GM12878 (cell line): Measurements from ENCODE around the gene CFAP161. TPM values are rescaled to one million over a fixed set of nuclear protein-coding genes. Genes with fewer than 3 reads are reported as not detected.

Experiments
- ATAC-seq: fragments of 200-7000 bp; cut with Tn5 transposase; 3 replicates; pipeline ENCODE4 v1.9.1; 2020; ENCODE audit warnings: mild to moderate bottlenecking, moderate library complexity
- BruUV-seq: library from RNA; stranded (reverse); fragments of 400-500 nt; replicated peaks from 2 replicates; lab custom pipeline; 2021; lab: Mats Ljungman, UMichigan
- CTCF ChIA-PET: fragments of 300-600 bp; sonication (Branson Sonifier 250); formaldehyde crosslinking; extraction: SDS; loops from one replicate; lab custom pipeline; 2021; ENCODE audit warnings: inconsistent platforms; lab: Yijun Ruan, JAX
- POLR2A ChIA-PET: fragments of 350-600 bp; formaldehyde crosslinking; extraction: SDS; loops from one replicate; lab custom pipeline; 2021; ENCODE audit warnings: inconsistent platforms; lab: Charles Lee
- RAD21 ChIA-PET: fragments of 300-600 bp; sonication (Branson Sonifier 250); formaldehyde crosslinking; loops from one replicate; lab custom pipeline; 2023; ENCODE audit warnings: antibody characterized with exemption; ENCODE audit not compliant: unreplicated experiment; lab: Charles Lee
- SMC1A ChIA-PET: fragments of 300-600 bp; sonication (Branson Sonifier 250); formaldehyde crosslinking; loops from one replicate; lab custom pipeline; 2023; ENCODE audit not compliant: unreplicated experiment, uncharacterized antibody; lab: Charles Lee
- DNase-seq: peaks from one replicate; pipeline ENCODE4 v3.0.0-alpha.2; 2011; ENCODE audit warnings: low read depth, low spot score
- FAIRE-seq: peaks from 3 replicates; lab custom pipeline; 2011; peaks lifted over from hg19 to GRCh38; lab: Jason Lieb, UNC
- H2AFZ ChIP-seq: 2 replicates; pipeline ENCODE4 v1.6.0; 2011; ENCODE audit warnings: low read depth, low read length, control low read depth; ENCODE audit not compliant: control insufficient read depth
- H3K27ac ChIP-seq: 2 replicates; pipeline ENCODE4 v1.5.1; 2011; ENCODE audit warnings: control low read depth; ENCODE audit not compliant: control insufficient read depth, insufficient read depth
- H3K27me3 ChIP-seq, 2 experiments: replicated peaks in 1 of 2; 2 replicates each; pipeline versions ENCODE4 v1.6.0 to v1.6.1; 2011; ENCODE audit warnings: low read length in 1 of 2; ENCODE audit not compliant: control insufficient read depth in 2 of 2, insufficient read depth in 2 of 2
- H3K36me3 ChIP-seq, 2 experiments: 2 replicates each; pipeline ENCODE4 v1.5.1; 2011; ENCODE audit warnings: low read length in 1 of 2; ENCODE audit not compliant: control insufficient read depth in 2 of 2, insufficient read depth in 2 of 2
- H3K4me1 ChIP-seq: 2 replicates; pipeline ENCODE4 v1.6.1; 2011; ENCODE audit warnings: mild to moderate bottlenecking, low read length, moderate library complexity, mixed read lengths; ENCODE audit not compliant: control insufficient read depth, insufficient read depth
- H3K4me2 ChIP-seq: 2 replicates; pipeline ENCODE4 v1.6.0; 2011; ENCODE audit warnings: control low read depth; ENCODE audit not compliant: control insufficient read depth, insufficient read depth
- H3K4me3 ChIP-seq: fragments of 200-600 bp; sonication (generic); 2 replicates; pipeline ENCODE4 v1.5.1; 2016
- H3K79me2 ChIP-seq: 2 replicates; pipeline ENCODE4 v1.6.0; 2011; ENCODE audit warnings: low read length; ENCODE audit not compliant: control insufficient read depth, insufficient read depth
- H3K9ac ChIP-seq: 2 replicates; pipeline ENCODE4 v1.8.0; 2011; ENCODE audit warnings: low read length, control low read depth, mixed read lengths; ENCODE audit not compliant: control insufficient read depth, insufficient read depth
- H3K9me3 ChIP-seq: replicated peaks from 3 replicates; pipeline ENCODE4 v1.5.1; 2011; ENCODE audit warnings: mild to moderate bottlenecking, low read length; ENCODE audit not compliant: control insufficient read depth, insufficient read depth
- H4K20me1 ChIP-seq: 2 replicates; pipeline ENCODE4 v1.6.0; 2011; ENCODE audit not compliant: control insufficient read depth, insufficient read depth
- BCL11A ChIP-seq: IDR thresholded peaks from 2 replicates; pipeline ENCODE4 v1.6.1; 2011; ENCODE audit warnings: low read depth, low read length
- GATAD2B ChIP-seq: fragments of 450-650 bp; conservative IDR thresholded peaks from 2 replicates; pipeline ENCODE4 v1.6.1; 2017; ENCODE audit warnings: low read depth, mild to moderate bottlenecking, moderate library complexity
- NFYA ChIP-seq: IDR thresholded peaks from 2 replicates; pipeline ENCODE4 v1.6.1; 2011; ENCODE audit warnings: low read depth, mild to moderate bottlenecking, low read length, improper control_type of control experiment, borderline replicate concordance
- POLR2AphosphoS2 ChIP-seq: IDR thresholded peaks from 2 replicates; pipeline ENCODE4 v1.6.1; 2011; ENCODE audit warnings: low read depth, mild to moderate bottlenecking, low read length, improper control_type of control experiment, moderate library complexity
- POU2F2 ChIP-seq: IDR thresholded peaks from 3 replicates; pipeline ENCODE4 v1.6.1; 2011; ENCODE audit warnings: low read depth, mild to moderate bottlenecking, low read length, borderline replicate concordance
- STAT1 ChIP-seq: fragments of 450-650 bp; conservative IDR thresholded peaks from 2 replicates; pipeline ENCODE4 v1.6.1; 2014; ENCODE audit warnings: antibody characterized with exemption, mild to moderate bottlenecking
- TAF1 ChIP-seq: IDR thresholded peaks from 2 replicates; pipeline ENCODE4 v1.6.1; 2011; ENCODE audit warnings: mild to moderate bottlenecking, low read depth, low read length, borderline replicate concordance
- ZBTB33 ChIP-seq: fragments of 450-650 bp; IDR thresholded peaks from 2 replicates; pipeline ENCODE4 v1.6.1; 2017; ENCODE audit warnings: mild to moderate bottlenecking
- ZNF384 ChIP-seq: IDR thresholded peaks from 2 replicates; pipeline ENCODE4 v1.6.1; 2012; ENCODE audit warnings: low read depth, mild to moderate bottlenecking, low read length, improper control_type of control experiment, borderline replicate concordance
- ZNF687 ChIP-seq: fragments of 450-650 bp; IDR thresholded peaks from 2 replicates; pipeline ENCODE4 v1.6.1; 2017; ENCODE audit warnings: mild to moderate bottlenecking, moderate library complexity
- WGBS: methylation state at CpG from one replicate; pipeline ENCODE4 v1.1.6; 2016; ENCODE audit warnings: low lambda C conversion rate; ENCODE audit not compliant: insufficient replicate concordance, insufficient coverage; ENCODE audit errors: missing lambda C conversion rate; 5-methylcytosine and 5-hydroxymethylcytosine counted together
- in situ Hi-C: fragments of 300-500 bp; cut with MboI; formaldehyde crosslinking; loops from 9 replicates; pipeline ENCODE4 v1.14.3; 2018; ENCODE audit warnings: mixed read lengths
- intact Hi-C: fragments of 100-400 bp; cut with micrococcal nuclease; formaldehyde crosslinking; loops from one replicate; pipeline ENCODE4 v1.14.2; 2022; ENCODE audit not compliant: unreplicated experiment
- polyA plus RNA-seq, 11 experiments: library from polyadenylated mRNA; depleted of rRNA in 4 of 11; unstranded in 6 of 11; stranded (reverse) in 5 of 11; fragments of >200 nt; fragmentation: Nextera tagmentation in 4 of 11; fragmentation: Illumina TruSeq in 1 of 11; extraction: Ambion mirVana in 4 of 11; extraction: Trizol in 1 of 11; gene quantifications; 1 replicate in 1 of 11; 2 replicates in 10 of 11; pipeline versions ENCODE4 v1.2.1 to v1.2.3, GENCODE V29; 2011 to 2016; ENCODE audit warnings: inconsistent platforms in 2 of 11, missing spikeins in 2 of 11, low read depth in 1 of 11
- total RNA-seq, 4 experiments: library from RNA; depleted of rRNA in 3 of 4; stranded (reverse); fragments of >200 nt in 3 of 4; fragmentation: Illumina TruSeq in 1 of 4; extraction: Trizol in 1 of 4; gene quantifications; 2 replicates each; pipeline versions ENCODE4 v1.2.1 to v1.2.3, GENCODE V29; 2013 to 2021

Gene CFAP161
- total and polyA plus RNA-seq, 10 of the 15 experiments (the other 5 are each of a cell fraction or from before 2014, with no cell fraction given): 0.31 TPM; not detected in 9

- WGBS: 58% methylated on average over 13 of the region's 13 CpGs
- no peak for DNase-seq
- ChIA-PET RAD21 (interaction anchor here (1.0 kb wide), 1 partner anchor 174 kb away, joined by 3 read pairs; no protein-coding TSS in a partner anchor), POLR2A (no interaction called here), SMC1A (interaction anchor here (0.9 to 1.7 kb wide), 2 partner anchors 82 to 175 kb away, joined by 3 to 6 read pairs; no protein-coding TSS in a partner anchor), CTCF (interaction anchor here (0.6 to 2.3 kb wide), 2 partner anchors 120 to 174 kb away, joined by 3 to 15 read pairs; no protein-coding TSS in a partner anchor)
- TF ChIP-seq STAT1: no peak
- no peak for TF ChIP-seq NFYA
- TF ChIP-seq TAF1: no peak
- TF ChIP-seq POU2F2: no peak
- no peak for TF ChIP-seq GATAD2B
- TF ChIP-seq ZNF384: no peak
- TF ChIP-seq BCL11A: no peak
- TF ChIP-seq ZBTB33: no peak
- TF ChIP-seq POLR2AphosphoS2: no peak
- TF ChIP-seq ZNF687: no peak
- H3K4me3 ChIP-seq: no peak overlapping the region
- ATAC-seq: no peak
- no peaks in the 10 kb centered on the region for H3K79me2 ChIP-seq
- in situ Hi-C loops: no loop called here
- H2AFZ ChIP-seq: no peak overlapping the region
- peaks cover 0 to 4% of the 10 kb centered on the region in 2 experiments for H3K27me3 ChIP-seq
- no peak overlapping the region for H3K27ac ChIP-seq
- no peaks in the 10 kb centered on the region for H3K36me3 ChIP-seq
- no peaks in the 10 kb centered on the region for H3K4me1 ChIP-seq
- no peak for FAIRE-seq
- no TSS peak for BruUV-seq
- H3K9me3 ChIP-seq: no peaks in the 10 kb centered on the region
- H4K20me1 ChIP-seq: no peaks in the 10 kb centered on the region
- intact Hi-C loops: no loop called here
- H3K4me2 ChIP-seq: no peak overlapping the region
- no peak overlapping the region for H3K9ac ChIP-seq
Measured at GRCh38 chr15:81091889-81092558, 42.0 kb upstream of the CFAP161 start.
